IPS DF 6.9 (cell line): ENCODE data around the gene MDH1.
"Not testable (repeated sequence)": the region's sequence is repeated elsewhere in the genome, so short reads cannot be mapped to it uniquely, and the experiment has no call there.

Source experiments
- DNase-seq: peaks from one replicate; pipeline ENCODE4 v3.0.0-alpha.2; 2013; ENCODE audit warnings: low read depth, low spot score
- H3K27ac ChIP-seq: one replicate; pipeline ENCODE4 v1.5.1; 2013; ENCODE audit warnings: low read length, control low read depth
- H3K27me3 ChIP-seq: 2 replicates; pipeline ENCODE4 v1.6.1; 2013; ENCODE audit warnings: mild to moderate bottlenecking, low read length; ENCODE audit not compliant: control insufficient read depth, insufficient read depth
- H3K36me3 ChIP-seq: 2 replicates; pipeline ENCODE4 v1.6.1; 2013; ENCODE audit warnings: low read length; ENCODE audit not compliant: control insufficient read depth, insufficient read depth
- H3K4me1 ChIP-seq: 2 replicates; pipeline ENCODE4 v1.6.1; 2013; ENCODE audit warnings: low read length; ENCODE audit not compliant: control insufficient read depth, insufficient read depth
- H3K4me3 ChIP-seq: 2 replicates; pipeline ENCODE4 v1.5.1; 2013; ENCODE audit warnings: mild to moderate bottlenecking, low read length
- H3K9me3 ChIP-seq: 2 replicates; pipeline ENCODE4 v1.6.1; 2013; ENCODE audit warnings: low read length, inconsistent platforms; ENCODE audit not compliant: control insufficient read depth, insufficient read depth
- WGBS: extraction: QIAGEN DNeasy Blood & Tissue Kit; methylation state at CpG from one replicate; pipeline ENCODE4 v1.1.7; 2013; ENCODE audit warnings: mixed read lengths, missing lambda C conversion rate; ENCODE audit not compliant: insufficient read length, insufficient coverage; 5-methylcytosine and 5-hydroxymethylcytosine counted together

MDH1 gene

DNA sequence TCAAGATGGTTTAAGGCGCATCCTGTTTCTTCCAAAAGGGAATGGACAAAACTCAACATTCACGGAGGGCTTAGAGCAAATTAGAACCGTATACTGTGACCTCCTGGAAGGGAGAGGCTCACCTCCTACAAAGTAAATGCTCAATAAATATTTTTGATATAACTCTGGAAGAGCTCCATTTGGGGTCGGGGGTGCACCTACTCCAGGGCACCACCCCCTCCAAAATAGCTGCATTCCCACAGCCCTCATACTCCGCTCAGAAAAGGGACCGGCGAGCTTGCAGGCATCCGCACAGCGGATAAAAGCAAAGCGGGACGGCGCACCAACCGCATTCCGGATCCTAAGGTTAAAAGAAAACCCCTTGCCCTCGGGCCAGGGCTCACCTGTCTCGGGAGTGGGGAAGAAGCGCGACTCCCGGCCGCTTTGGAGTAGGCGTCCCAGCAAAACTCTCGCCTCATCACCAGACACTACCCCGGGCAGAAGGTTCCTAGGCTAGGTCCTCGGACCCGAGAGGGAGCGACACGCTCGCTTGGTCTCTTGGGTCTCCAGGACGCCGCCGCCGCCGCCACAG lies 864 bp upstream of the MDH1 start:
- Histone ChIP-seq H3K9me3 (no peaks in the 10 kb centered on the region), H3K36me3 (no peaks in the 10 kb centered on the region), H3K4me1 (no peaks in the 10 kb centered on the region), H3K4me3 (peak overlapping the region; percentile 74; the same call in 1 of the 2 replicates), H3K27me3 (no peaks in the 10 kb centered on the region), H3K27ac (no peak overlapping the region)
- DNase-seq, result peak; percentile 16
- WGBS, result no CpG with 5 or more reads among the region's 33 CpGs

DNA sequence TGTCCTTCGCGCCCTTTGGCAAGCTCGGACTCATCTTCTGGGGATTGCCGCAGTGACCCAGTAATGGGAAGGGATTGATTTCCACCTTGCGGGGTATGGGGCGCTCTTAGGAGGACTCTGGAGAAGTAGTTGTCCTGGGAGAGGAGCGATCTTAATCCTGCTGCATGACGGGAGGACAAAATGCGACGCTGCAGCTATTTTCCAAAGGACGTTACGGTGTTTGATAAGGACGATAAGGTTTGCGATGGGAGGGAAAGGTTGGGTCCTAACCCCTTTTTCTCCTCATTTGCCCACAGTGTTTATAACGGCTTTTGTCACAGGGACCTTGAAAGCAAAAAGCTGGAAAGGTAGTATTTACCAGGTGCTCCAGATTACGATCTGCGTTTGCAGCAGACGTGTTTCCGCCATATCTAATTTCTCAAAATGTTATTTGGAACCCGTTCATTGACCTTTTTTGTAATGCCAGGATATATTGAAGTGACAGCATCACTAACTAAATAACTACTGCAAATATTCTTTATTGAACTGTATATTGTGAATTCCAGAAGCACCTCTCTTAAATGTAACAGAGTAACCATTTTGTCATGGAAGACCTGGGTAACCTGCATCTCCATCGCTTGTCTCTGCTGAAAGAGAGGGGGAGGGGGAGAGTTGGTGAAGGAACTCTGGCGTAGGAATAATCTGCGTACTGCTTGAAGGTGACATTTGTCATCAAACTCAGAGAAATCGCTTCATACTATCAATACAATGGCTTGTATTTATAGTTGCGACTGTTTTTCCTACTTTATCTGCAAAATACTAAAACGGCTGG lies 590 bp downstream of the MDH1 start:
- 0 out of 2 replicates have a peak, but pooled peaks cover 2% of the 10 kb centered on the region for H3K36me3 ChIP-seq
- no peak for DNase-seq
- no peaks in the 10 kb centered on the region for H3K4me1 ChIP-seq
- peak overlapping the region; percentile 86 for H3K4me3 ChIP-seq
- WGBS, result no CpG with 5 or more reads among the region's 26 CpGs
- no peaks in the 10 kb centered on the region for H3K27me3 ChIP-seq
- H3K9me3 ChIP-seq, result no peaks in the 10 kb centered on the region
- no peak overlapping the region for H3K27ac ChIP-seq

DNA sequence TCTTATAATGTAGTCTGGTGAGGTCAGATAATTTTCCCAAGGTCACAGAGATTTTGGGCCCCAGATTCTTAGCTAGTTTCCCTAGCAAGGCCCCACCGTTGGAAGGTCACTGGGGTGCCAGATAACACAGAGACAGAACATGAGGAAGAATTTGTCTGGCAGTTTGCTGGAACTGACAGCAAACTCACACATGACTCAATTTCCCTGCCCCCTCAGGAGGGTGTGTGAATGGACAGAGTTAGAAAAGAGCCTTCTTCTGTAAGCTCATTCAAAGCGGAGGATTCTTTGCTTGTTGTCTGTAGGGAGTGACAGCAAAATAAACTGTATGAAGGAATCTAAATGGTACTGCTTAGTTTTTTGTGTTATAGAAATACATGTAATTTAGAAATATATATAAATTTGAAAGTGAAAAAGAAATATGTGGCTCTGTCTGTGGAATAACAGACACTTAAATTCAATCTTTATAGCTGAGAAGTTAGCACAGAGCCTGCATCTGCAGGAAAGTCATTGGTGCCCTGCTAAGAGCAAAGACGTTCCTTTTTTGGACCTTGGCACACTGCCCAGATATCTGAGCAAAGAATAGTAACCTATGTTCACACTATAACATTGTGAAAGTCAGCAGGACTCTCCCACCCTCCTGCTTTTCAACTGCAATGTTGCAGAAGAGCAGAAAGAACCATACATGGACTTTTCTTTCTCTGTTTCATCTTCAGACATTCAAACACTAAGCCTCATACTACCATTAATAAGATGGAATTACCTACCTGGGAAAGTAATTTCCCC lies 2.1 kb downstream of the MDH1 start:
- DNase-seq, result no peak
- H3K27me3 ChIP-seq, result no peaks in the 10 kb centered on the region
- H3K36me3 ChIP-seq, result peaks cover 7% of the 10 kb centered on the region; the same call in 1 of the 2 replicates
- no peaks in the 10 kb centered on the region for H3K9me3 ChIP-seq
- no peaks in the 10 kb centered on the region for H3K4me1 ChIP-seq
- WGBS, result no CpG with 5 or more reads among the region's 3 CpGs
- no peak overlapping the region for H3K4me3 ChIP-seq
- H3K27ac ChIP-seq, result no peak overlapping the region

DNA sequence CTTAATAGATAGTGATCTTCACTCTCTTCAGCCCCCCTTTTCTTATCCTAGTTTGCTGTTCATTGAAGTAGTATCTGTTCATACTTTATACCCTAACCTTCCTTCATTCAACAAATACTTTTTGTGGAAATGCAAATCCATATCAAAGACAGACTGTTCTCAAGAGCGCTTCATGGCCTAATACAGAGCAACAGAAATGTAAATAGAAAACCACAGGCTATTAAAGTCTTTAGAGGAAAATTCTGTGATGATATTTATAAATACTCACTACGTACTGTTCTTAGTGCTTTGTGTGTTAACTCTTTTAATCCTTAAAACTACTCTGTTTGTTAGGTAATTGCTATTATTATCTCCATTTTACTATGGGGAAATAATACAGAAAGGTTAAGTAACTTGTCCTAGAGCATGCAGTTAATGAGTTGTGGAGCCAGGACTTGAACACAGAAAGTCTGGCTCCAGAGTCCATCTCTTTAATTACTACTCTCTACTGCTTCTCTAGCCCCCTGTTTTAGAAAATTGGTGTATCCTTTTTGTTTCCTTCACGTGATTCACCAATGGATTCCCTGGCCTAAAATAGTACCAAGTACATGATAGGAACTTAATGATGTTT lies 2.9 kb downstream of the MDH1 start:
- WGBS, result no CpG with 5 or more reads among the region's 3 CpGs
- Histone ChIP-seq H3K9me3 (no peaks in the 10 kb centered on the region), H3K36me3 (peaks cover 10% of the 10 kb centered on the region; the same call in 1 of the 2 replicates), H3K27ac (no peak overlapping the region), H3K27me3 (no peaks in the 10 kb centered on the region), H3K4me3 (no peak overlapping the region), H3K4me1 (no peaks in the 10 kb centered on the region)
- no peak for DNase-seq

DNA sequence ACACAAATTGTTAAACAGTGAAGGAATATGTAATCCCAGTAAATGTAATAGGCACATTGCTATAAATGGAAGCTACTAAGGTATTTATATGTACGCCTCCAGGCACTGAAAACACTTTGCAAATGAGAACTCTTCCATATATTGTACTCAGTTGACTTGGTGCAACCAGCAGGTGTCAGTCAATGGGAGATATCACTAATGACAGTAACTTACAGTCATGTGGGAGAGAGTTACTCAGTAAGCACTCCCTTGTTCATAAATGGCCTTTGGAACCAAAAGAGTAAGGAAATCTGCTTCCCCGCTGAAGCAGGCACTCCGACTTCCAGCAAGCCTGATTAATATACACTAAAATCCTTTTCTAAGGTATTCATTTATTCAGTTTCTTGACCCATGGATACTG lies 5.9 kb downstream of the MDH1 start:
- Histone ChIP-seq H3K4me3 (no peak overlapping the region), H3K27me3 (no peaks in the 10 kb centered on the region), H3K4me1 (no peaks in the 10 kb centered on the region), H3K9me3 (no peaks in the 10 kb centered on the region), H3K36me3 (peaks cover 13% of the 10 kb centered on the region; the same call in 1 of the 2 replicates), H3K27ac (no peak overlapping the region)
- WGBS, result no CpG with 5 or more reads among the region's 3 CpGs
- DNase-seq, result no peak

DNA sequence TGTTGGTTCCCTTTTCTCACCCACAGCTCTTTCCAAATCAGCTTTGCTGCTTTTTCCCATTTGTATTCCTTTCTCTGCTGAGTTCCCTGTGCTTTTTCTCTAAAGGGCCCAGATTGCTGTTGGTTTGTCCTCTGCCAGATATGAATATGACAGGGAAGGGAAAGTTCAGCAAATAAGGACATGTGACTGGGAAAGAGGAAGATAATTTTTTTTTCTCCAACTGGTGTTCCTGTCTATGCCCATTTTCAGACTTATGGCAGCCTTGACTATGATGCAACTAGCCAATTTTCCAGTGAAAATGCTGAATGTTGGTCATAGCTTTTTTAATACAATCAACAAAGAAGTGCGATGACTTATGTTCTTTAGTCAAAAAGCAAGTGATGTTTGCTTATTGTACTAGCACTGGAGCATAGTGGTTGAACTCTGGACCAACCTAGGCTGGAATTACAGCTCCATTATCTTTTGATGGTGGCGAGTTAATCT lies 7.7 kb downstream of the MDH1 start:
- WGBS, result no CpG with 5 or more reads among the region's 2 CpGs
- H3K27me3 ChIP-seq, result no peaks in the 10 kb centered on the region
- H3K36me3 ChIP-seq, result peaks cover 19% of the 10 kb centered on the region; the same call in 1 of the 2 replicates
- no peaks in the 10 kb centered on the region for H3K9me3 ChIP-seq
- no peak for DNase-seq
- H3K4me3 ChIP-seq, result no peak overlapping the region
- no peaks in the 10 kb centered on the region for H3K4me1 ChIP-seq
- H3K27ac ChIP-seq, result no peak overlapping the region

DNA sequence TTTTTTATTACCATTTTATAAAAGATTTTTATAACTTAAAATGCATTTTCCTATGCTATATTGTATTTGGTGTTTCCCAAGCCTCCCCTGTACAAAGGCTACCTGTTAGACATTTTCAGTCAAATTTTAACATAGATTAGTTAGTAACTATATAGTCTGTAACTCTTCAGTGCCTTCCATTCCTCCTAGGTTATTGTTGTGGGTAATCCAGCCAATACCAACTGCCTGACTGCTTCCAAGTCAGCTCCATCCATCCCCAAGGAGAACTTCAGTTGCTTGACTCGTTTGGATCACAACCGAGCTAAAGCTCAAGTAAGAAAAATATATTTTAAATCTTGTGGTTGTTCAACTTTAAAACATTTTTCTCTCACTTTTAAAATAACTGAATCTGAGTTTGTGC lies 10.2 kb downstream of the MDH1 start:
- H3K9me3 ChIP-seq, result no peaks in the 10 kb centered on the region
- H3K36me3 ChIP-seq, result peaks cover 17% of the 10 kb centered on the region; the same call in 1 of the 2 replicates
- no peaks in the 10 kb centered on the region for H3K4me1 ChIP-seq
- H3K4me3 ChIP-seq, result no peak overlapping the region
- DNase-seq, result no peak
- H3K27me3 ChIP-seq, result no peaks in the 10 kb centered on the region
- WGBS, result no CpG with 5 or more reads among the region's 2 CpGs
- no peak overlapping the region for H3K27ac ChIP-seq

DNA sequence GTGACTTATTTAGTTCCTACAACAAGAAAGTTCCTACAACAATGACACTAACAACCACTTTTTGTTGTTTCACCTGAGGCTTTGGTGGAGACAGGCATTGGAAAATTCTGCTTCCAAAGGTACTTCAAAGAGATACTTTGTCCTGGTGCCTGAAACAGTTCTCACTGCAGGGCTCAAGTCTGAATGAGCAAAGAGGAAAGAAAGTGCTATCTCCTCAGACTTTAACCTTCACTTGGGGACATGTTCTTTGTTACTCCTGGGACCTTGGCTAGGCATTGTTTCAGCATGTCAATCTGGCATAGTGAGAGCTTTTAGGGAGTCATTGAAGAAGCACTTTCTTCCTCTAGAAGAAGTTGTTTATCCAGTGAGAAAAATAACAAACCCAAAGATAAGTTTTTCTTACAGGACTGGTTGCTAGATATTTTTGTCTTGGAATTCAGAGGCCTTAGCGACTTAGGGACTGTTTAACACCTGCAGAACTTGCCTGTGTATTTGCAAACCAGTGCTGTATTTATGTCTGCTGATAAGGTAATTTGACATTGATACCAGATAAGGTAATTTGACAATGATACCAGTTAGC lies 12.2 kb downstream of the MDH1 start:
- no peak for DNase-seq
- no peaks in the 10 kb centered on the region for H3K4me1 ChIP-seq
- H3K4me3 ChIP-seq, result no peak overlapping the region
- H3K27me3 ChIP-seq, result no peaks in the 10 kb centered on the region
- no peaks in the 10 kb centered on the region for H3K9me3 ChIP-seq
- H3K36me3 ChIP-seq, result peaks cover 25% of the 10 kb centered on the region; the same call in 1 of the 2 replicates
- no peak overlapping the region for H3K27ac ChIP-seq
- WGBS, result no CpG with 5 or more reads among the region's 1 CpG

DNA sequence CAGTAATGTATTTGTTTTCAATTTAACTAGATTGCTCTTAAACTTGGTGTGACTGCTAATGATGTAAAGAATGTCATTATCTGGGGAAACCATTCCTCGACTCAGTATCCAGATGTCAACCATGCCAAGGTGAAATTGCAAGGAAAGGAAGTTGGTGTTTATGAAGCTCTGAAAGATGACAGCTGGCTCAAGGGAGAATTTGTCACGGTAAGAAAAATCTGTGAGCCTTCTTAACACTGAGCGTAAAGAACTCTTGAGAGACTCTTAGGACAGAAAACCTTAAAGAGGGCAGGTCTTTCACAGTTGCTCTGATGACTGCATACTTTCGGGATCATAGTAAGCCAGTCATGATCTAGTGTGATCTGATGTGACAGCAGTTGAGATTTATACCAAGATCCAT lies 15.9 kb downstream of the MDH1 start:
- no peak overlapping the region for H3K4me3 ChIP-seq
- H3K9me3 ChIP-seq, result no peaks in the 10 kb centered on the region
- peaks cover 27% of the 10 kb centered on the region; the same call in 1 of the 2 replicates for H3K36me3 ChIP-seq
- no CpG with 5 or more reads among the region's 4 CpGs for WGBS
- H3K27me3 ChIP-seq, result no peaks in the 10 kb centered on the region
- no peak for DNase-seq
- no peaks in the 10 kb centered on the region for H3K4me1 ChIP-seq
- no peak overlapping the region for H3K27ac ChIP-seq

DNA sequence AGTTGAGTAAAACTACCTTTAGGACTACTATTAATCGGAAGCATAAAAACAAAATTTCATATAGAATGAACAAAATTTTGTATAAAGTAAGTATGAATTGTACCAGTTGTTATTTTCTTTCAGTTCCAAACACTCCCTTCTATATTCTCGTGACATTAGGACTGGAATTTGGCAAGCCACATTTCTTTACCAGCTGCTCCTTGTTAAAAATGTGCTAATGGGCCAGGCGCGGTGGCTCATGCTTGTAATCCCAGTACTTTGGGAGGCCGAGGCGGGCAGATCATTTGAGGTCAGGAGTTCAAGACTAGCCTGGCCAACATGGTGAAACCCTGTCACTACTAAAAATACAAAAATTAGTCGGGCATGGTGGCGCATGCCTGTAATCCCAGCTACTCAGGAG lies 20.1 kb downstream of the MDH1 start:
- H3K36me3 ChIP-seq, result peaks cover 21% of the 10 kb centered on the region; the same call in 1 of the 2 replicates
- not testable (repeated sequence) for DNase-seq, H3K9me3 ChIP-seq, H3K4me1 ChIP-seq, H3K4me3 ChIP-seq, H3K27me3 ChIP-seq, H3K27ac ChIP-seq
- WGBS, result no CpG with 5 or more reads among the region's 8 CpGs
